SU-DHL-6 (cell line): Measurements from ENCODE around the gene FRMD3.

Experiments used
- H2AFZ ChIP-seq: fragments of 200-600 bp; sonication (generic); 2 replicates; pipeline ENCODE4 v1.6.1; 2014; ENCODE audit warnings: low read depth, mild to moderate bottlenecking, moderate library complexity, mixed read lengths, antibody characterized with exemption, low read length; ENCODE audit not compliant: severe bottlenecking
- H3F3A ChIP-seq: fragments of 200-600 bp; shearing (Covaris generic); 2 replicates; pipeline ENCODE4 v1.6.0; 2016; ENCODE audit warnings: antibody characterized with exemption, mild to moderate bottlenecking; ENCODE audit not compliant: insufficient read depth
- H3K27ac ChIP-seq: fragments of 200-600 bp; sonication (generic); 2 replicates; pipeline ENCODE4 v1.5.1; 2016; ENCODE audit warnings: low read depth, mild to moderate bottlenecking, low read length, moderate library complexity, mixed read lengths
- H3K27me3 ChIP-seq: fragments of 200-600 bp; sonication (generic), shearing (Covaris generic); 2 replicates; pipeline ENCODE4 v1.6.0; 2014; ENCODE audit warnings: mild to moderate bottlenecking, low read length
- H3K36me3 ChIP-seq: fragments of 200-600 bp; sonication (generic); 2 replicates; pipeline ENCODE4 v1.6.1; 2014; ENCODE audit warnings: mild to moderate bottlenecking, low read length, mixed read lengths
- H3K4me2 ChIP-seq: fragments of 300-600, 200-600 bp; shearing (Covaris generic), sonication (generic); 2 replicates; pipeline ENCODE4 v1.6.0; 2014; ENCODE audit warnings: low read length, low read depth, mild to moderate bottlenecking; ENCODE audit not compliant: poor library complexity, severe bottlenecking
- H3K4me3 ChIP-seq: fragments of 200-600 bp; sonication (generic); 2 replicates; pipeline ENCODE4 v1.5.1; 2014; ENCODE audit warnings: antibody characterized with exemption, low read length, mild to moderate bottlenecking, mixed read lengths; ENCODE audit not compliant: insufficient read depth, poor library complexity, severe bottlenecking
- H3K79me2 ChIP-seq: fragments of 200-600 bp; sonication (generic); 2 replicates; pipeline ENCODE4 v1.6.1; 2014; ENCODE audit warnings: mild to moderate bottlenecking, low read length, moderate library complexity; ENCODE audit not compliant: insufficient read depth
- H3K9ac ChIP-seq: fragments of 200-600 bp; sonication (generic); 2 replicates; pipeline ENCODE4 v1.7.0; 2014; ENCODE audit warnings: mild to moderate bottlenecking, low read length
- H3K9me2 ChIP-seq: fragments of 200-600 bp; sonication (generic); replicated peaks from 2 replicates; pipeline ENCODE4 v1.6.1; 2014; ENCODE audit warnings: low read length; ENCODE audit not compliant: insufficient read depth
- H3K9me3 ChIP-seq: fragments of 200-600 bp; sonication (generic); 2 replicates; pipeline ENCODE4 v1.6.1; 2014; ENCODE audit warnings: low read length, mixed read lengths; ENCODE audit not compliant: insufficient read depth
- H4K20me1 ChIP-seq: fragments of 200-600 bp; sonication (generic); 2 replicates; pipeline ENCODE4 v1.6.1; 2014; ENCODE audit warnings: low read depth, mild to moderate bottlenecking, antibody characterized with exemption, low read length, moderate library complexity, mixed read lengths
- CTCF ChIP-seq: fragments of 200-600 bp; sonication (generic); IDR thresholded peaks from one replicate; pipeline ENCODE4 v1.5.1; 2017; ENCODE audit warnings: antibody characterized with exemption, mild to moderate bottlenecking, low read length, moderate library complexity; ENCODE audit not compliant: insufficient read depth, poor library complexity, severe bottlenecking
- EZH2phosphoT487 ChIP-seq: fragments of 200-600 bp; sonication (generic), shearing (Covaris generic); conservative IDR thresholded peaks from 2 replicates; pipeline ENCODE4 v1.6.1; 2018; ENCODE audit warnings: mild to moderate bottlenecking, antibody characterized with exemption, low read length, moderate library complexity, mixed read lengths

FRMD3 gene

GRCh38 chr9:83304686-83305085, 233.5 kb downstream of the FRMD3 start:
- Histone ChIP-seq H3K9me2 (no peaks in the 10 kb centered on the region), H3K4me3 (no peak overlapping the region), H2AFZ (no peak overlapping the region), H3F3A (no peaks in the 10 kb centered on the region), H3K9ac (no peak overlapping the region), H4K20me1 (no peaks in the 10 kb centered on the region), H3K27me3 (no peaks in the 10 kb centered on the region), H3K27ac (no peak overlapping the region), H3K4me2 (no peak overlapping the region), H3K36me3 (no peaks in the 10 kb centered on the region), H3K79me2 (no peaks in the 10 kb centered on the region), H3K9me3 (no peaks in the 10 kb centered on the region)
- TF ChIP-seq CTCF: no peak
- TF ChIP-seq EZH2phosphoT487: no peak

- Histone ChIP-seq H3K79me2 (no peaks in the 10 kb centered on the region), H3K36me3 (no peaks in the 10 kb centered on the region), H3K4me3 (no peak overlapping the region), H3K27ac (no peak overlapping the region), H3K9me3 (no peaks in the 10 kb centered on the region), H2AFZ (no peak overlapping the region), H4K20me1 (no peaks in the 10 kb centered on the region), H3K9ac (no peak overlapping the region), H3F3A (no peaks in the 10 kb centered on the region), H3K27me3 (no peaks in the 10 kb centered on the region), H3K4me2 (no peak overlapping the region), H3K9me2 (no peaks in the 10 kb centered on the region)
- TF ChIP-seq CTCF: no peak
- no peak for TF ChIP-seq EZH2phosphoT487
Observed at GRCh38 chr9:83299571-83299970, 238.6 kb downstream of the FRMD3 start.

DNA sequence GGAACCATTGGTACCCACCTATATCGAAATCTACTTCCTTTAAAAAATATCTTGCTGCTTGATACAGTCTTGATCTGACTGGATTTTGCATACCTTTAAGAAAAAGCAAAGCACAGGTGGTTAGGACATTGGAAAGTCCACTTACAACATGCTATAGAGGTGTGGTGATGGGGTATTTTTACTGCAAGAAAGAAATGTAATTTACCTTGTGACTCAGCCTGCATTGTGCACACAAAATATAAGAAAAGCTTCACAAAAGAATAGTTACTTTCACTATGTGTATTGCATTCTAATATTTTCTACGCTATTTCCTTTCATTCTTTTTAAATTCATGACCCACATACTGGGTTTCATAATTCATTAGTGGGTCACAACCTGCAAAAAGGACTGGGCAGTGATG, 239.1 kb downstream of the FRMD3 start:
- H4K20me1 ChIP-seq: no peaks in the 10 kb centered on the region
- H3K4me2 ChIP-seq: no peak overlapping the region
- H3F3A ChIP-seq: no peaks in the 10 kb centered on the region
- H3K9me3 ChIP-seq: no peaks in the 10 kb centered on the region
- no peak overlapping the region for H2AFZ ChIP-seq
- no peak overlapping the region for H3K4me3 ChIP-seq
- TF ChIP-seq CTCF (no peak), EZH2phosphoT487 (no peak)
- H3K9ac ChIP-seq: no peak overlapping the region
- no peaks in the 10 kb centered on the region for H3K9me2 ChIP-seq
- no peaks in the 10 kb centered on the region for H3K36me3 ChIP-seq
- no peaks in the 10 kb centered on the region for H3K79me2 ChIP-seq
- H3K27ac ChIP-seq: no peak overlapping the region
- H3K27me3 ChIP-seq: no peaks in the 10 kb centered on the region

DNA sequence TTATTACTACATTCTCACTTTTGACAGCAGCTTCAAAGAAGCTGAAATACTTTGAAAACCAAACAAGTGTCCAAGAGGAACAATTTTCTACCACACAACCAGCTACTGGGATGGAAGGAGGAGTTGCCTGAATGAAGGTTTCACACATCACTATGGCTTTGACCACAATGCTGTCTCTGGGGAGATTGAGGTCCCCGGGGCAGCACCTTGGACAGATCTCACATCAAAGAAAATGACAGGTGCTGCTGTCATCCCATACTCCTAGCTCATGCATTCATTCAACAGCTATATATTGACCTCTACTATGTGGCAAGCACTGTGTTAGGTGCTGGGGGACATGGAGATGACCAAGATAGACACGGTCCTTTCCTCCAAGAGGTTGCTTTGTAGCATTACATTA, 242.1 kb downstream of the FRMD3 start:
- Histone ChIP-seq H2AFZ (no peak overlapping the region), H3K36me3 (no peaks in the 10 kb centered on the region), H3K27me3 (no peaks in the 10 kb centered on the region), H3K4me3 (no peak overlapping the region), H3K9me3 (no peaks in the 10 kb centered on the region), H3K79me2 (no peaks in the 10 kb centered on the region), H4K20me1 (no peaks in the 10 kb centered on the region), H3K4me2 (no peak overlapping the region), H3F3A (no peaks in the 10 kb centered on the region), H3K9ac (no peak overlapping the region), H3K9me2 (no peaks in the 10 kb centered on the region), H3K27ac (no peak overlapping the region)
- TF ChIP-seq EZH2phosphoT487: no peak
- TF ChIP-seq CTCF: no peak
